ENCODE measurements around the gene SPATA13.
A peak's percentile ranks its signal among the peaks of the same experiment; 100 is the strongest.

SPATA13 gene

GRCh38 chr13:24252136-24252535 lies 91.6 kb downstream of the SPATA13 start:
- no peak for DNase-seq (ENCODE audit: low read depth in 3 of 3)

DNA sequence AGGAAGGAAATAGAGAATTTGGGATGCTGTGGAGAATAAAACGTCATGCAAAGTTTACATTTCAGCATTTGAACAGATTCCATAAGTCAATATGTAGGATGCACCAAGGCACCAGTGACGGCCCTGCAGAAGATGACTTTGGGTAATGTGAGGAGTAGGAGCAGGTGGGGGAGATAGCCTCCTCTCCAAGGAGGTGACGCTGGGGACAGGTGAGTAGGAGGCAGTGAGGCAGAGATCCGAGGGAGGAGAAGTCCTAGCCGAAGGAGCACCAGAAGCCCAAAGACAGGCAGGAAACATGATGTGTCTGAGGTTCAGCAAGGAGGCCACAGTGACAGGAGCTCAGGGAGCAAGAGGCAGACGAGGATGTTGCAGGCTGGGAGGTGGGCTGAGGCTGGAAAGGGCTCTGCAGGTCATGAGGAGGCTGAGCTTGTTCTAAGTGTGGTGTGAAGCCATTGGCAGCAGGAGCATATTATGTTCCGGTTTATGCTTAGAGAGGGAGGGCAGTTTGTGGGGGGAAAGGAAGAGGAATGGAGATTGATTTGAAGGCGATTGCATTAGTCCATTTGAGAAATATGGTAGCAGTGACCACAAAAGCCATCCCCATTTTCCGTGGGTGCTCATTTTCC lies 93.1 kb downstream of the SPATA13 start:
- DNase-seq (ENCODE audit: low read depth in 3 of 3): no peak

GRCh38 chr13:24254146-24254841 lies 93.8 kb downstream of the SPATA13 start:
- peak in 1 of 3 donors; percentile 59 for DNase-seq (ENCODE audit: low read depth in 3 of 3)

GRCh38 chr13:24257497-24257896 lies 97.0 kb downstream of the SPATA13 start:
- DNase-seq (ENCODE audit: low read depth in 3 of 3): no peak

GRCh38 chr13:24261566-24261965 lies 101.0 kb downstream of the SPATA13 start:
- DNase-seq (ENCODE audit: low read depth in 3 of 3): no peak

- DNase-seq (ENCODE audit: low read depth in 3 of 3): no peak
These were observed 103.1 kb downstream of the SPATA13 start for GRCh38 chr13:24263632-24264031.

DNA sequence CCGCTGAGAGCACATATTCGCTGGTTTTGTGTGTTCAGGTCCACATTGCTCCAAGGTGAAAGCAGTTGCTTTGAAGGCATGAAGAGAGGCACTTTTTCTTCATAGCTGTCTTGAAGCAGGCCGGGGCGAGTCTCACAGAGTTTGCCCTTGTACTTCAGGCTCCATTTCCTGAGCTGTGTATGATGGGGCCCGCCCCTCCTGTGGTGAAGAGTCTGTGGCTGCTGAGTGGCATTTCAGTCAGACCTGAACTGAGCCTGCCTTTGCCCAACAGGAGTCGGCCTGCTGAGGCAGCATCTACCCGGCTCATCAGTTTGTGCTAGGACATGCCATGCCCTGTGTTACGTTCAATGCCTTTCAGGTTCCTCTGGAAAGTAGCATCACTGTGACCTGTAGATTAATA lies 104.5 kb downstream of the SPATA13 start:
- DNase-seq (ENCODE audit: low read depth in 3 of 3): peak; percentile 62 to 72 (median 62)

DNA sequence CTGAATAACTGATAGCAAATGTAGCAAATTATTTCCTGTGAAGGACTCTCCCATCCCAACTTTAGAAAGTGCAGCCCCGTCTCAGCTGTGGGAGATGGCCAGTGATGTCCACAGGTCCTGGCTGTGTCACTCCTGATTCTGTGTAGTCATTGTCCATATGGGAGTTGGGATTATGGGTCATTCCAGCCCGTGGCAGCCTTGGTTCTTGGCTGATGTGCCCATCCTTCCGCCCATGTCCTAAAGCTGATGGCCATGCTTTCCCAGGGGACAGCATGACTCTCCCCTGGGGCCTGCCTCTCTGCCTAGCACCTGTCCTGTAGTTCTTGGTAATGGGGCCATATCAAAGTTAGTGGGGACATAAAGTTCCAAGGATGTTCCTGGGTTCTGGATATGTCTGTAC lies 104.9 kb downstream of the SPATA13 start:
- DNase-seq (ENCODE audit: low read depth in 3 of 3): no peak

DNA sequence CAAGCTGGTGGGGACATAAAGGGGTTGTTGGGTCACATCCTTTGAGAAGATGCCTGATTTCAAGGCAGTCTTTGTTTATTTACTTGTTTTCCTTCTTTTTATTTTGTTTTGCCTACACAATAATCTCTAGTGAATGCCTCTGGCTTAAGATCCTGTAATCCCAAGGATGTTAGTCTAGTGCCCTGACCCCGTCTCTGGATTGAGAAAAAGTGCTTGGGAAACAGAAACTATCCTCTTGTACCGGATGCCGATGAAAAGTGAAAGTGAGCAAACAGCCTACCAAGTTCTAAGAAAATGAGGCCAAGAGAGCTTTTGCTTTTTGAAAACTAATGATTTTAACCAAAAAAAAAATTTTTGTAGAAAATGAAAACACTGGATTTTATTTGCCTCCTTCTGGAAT lies 106.8 kb downstream of the SPATA13 start:
- DNase-seq (ENCODE audit: low read depth in 3 of 3): no peak

DNA sequence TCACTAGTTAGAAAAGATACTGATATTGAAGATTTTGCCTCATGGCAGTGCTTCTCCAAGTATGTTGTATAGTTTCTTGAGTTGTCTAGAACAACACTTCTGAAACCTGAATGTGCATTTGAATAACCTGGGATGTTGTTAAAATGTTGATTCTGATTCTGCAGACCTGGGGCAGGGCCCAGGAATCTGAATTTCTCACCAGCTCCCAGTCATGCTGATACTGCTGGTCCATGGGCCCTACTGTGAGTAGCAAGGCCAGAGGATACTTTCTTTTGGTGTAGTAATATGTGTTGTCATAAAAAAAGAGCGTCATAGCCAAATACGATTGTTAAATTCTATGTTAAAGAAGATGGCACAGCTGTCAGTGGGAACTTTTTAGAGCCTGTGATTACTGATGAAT lies 107.3 kb downstream of the SPATA13 start:
- DNase-seq (ENCODE audit: low read depth in 3 of 3): no peak

- no peak for DNase-seq (ENCODE audit: low read depth in 3 of 3)
These were observed 109.3 kb downstream of the SPATA13 start for GRCh38 chr13:24269821-24270220.

- no peak for DNase-seq (ENCODE audit: low read depth in 3 of 3)
These were observed 110.2 kb downstream of the SPATA13 start for GRCh38 chr13:24270639-24271141.

GRCh38 chr13:24271231-24271600 lies 110.7 kb downstream of the SPATA13 start:
- DNase-seq (ENCODE audit: low read depth in 3 of 3): no peak

- DNase-seq (ENCODE audit: low read depth in 3 of 3): no peak
These were observed 111.3 kb downstream of the SPATA13 start for GRCh38 chr13:24271601-24272451.

DNA sequence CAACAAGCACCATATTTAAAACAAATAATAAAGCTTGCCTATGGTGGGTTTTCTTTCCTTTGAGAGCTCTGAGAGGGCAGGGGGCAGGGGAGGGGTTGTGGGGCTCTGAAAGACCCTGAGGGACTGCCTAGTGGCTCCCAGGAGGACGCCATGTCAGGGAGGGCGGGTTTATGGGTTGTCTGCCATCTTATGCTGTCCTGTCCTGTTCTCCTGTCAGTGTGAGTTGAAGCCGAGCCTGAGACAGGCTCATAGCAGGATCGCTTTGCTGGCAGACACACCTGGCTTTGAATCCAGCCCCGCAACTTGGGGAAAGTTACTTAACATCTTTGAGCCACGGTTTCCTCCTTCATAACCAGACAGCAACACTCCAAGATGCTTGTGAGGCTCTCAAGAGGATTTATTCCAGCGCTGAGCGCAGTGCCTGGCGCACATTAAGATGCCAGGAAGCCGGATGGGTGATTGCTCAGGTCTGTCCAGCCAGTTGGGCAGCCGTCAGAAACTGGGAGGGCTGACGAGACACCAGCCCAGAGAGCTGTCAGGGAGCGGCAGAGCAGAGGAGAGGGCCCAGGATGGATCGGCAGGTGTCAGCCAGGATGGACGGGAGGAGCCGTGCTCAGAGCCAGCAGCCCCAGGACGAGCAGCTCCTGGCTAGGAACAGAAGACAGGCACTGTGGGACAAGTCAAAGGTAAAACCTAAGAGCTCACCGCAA lies 112.1 kb downstream of the SPATA13 start:
- no peak for DNase-seq (ENCODE audit: low read depth in 3 of 3)

- no peak for DNase-seq (ENCODE audit: low read depth in 3 of 3)
These were observed 113.4 kb downstream of the SPATA13 start for GRCh38 chr13:24273926-24274325.

DNA sequence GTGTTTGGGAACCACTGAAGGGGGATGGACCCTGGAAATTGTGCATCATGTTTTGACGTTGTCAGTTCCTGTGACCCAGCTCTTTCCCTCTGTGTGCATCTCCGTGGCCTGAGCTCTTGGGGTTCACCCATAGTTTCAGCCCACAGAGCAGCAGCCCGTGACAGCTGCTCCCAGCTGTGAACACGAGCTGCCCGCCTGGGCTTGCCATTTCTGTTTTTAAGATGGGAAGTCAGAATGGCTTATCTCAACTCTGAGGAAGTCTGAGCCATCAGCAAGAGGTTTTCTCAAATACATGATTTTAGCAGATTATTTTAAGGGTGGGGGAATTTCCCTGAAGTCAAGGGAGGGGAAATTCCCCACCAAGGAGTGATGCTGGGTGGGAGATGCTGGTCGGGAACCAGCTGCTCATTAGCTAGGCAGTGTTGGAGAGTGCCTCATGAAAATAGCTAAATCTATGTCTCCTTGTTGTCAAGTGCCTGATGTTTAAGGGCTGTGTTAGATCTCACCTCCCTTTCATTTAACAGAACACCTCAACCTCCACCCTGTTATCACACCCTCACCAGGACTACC lies 114.0 kb downstream of the SPATA13 start:
- DNase-seq (ENCODE audit: low read depth in 3 of 3): peak in 2 of 3 donors; percentile 56 to 70

- DNase-seq (ENCODE audit: low read depth in 3 of 3): no peak
These were observed 114.5 kb downstream of the SPATA13 start for GRCh38 chr13:24275041-24275440.

DNA sequence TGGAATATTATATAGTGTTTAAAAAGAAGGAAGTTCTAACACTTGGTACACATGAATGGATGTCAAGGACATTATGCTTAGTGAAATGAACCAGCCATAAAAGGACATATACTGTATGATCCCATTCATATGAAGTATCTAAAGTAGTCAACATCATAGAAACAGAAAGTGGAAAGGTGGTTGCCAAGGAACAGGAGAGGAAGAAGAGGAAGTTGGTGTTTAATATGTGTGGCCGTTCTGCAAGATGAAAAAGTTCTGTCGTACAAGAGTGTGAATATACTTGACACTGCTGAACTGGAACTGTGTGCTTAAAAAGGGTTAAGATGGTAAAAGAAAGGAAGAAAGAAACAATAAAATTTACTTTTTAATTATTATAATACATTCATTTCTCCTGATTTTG lies 115.8 kb downstream of the SPATA13 start:
- DNase-seq (ENCODE audit: low read depth in 3 of 3): no peak

DNA sequence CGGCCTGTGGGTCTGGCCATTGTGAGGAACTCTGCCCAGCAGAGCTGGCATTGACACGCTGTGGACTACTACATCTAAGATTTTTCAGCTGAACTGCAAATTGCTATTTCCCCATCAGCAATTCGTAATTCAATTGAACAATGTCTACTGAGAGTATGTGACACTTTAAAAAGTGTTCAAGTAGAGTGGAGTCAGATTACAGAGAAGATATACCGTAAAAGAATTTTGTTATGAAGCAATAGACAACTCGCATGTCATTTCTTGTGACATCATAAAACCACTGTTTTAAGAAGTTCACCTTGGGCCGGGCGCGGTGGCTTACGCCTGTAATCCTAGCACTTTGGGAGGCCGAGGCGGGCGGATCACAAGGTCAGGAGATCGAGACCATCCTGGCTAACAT lies 116.3 kb downstream of the SPATA13 start:
- DNase-seq (ENCODE audit: low read depth in 3 of 3): no peak

- no peak for DNase-seq (ENCODE audit: low read depth in 3 of 3)
These were observed 117.2 kb downstream of the SPATA13 start for GRCh38 chr13:24277761-24278160.

Data from stimulated activated CD4-positive, alpha-beta T cell treated with anti-CD3 and anti-CD28 coated beads, TNF-alpha, amount 100 ng/mL, for 48 hours (primary cell).